GM12891 (cell line): ENCODE measurements around the gene VPS33A.
A peak's percentile ranks its signal among the peaks of the same experiment; 100 is the strongest.
"Not testable (repeated sequence)": the region's sequence is repeated elsewhere in the genome, so short reads cannot be mapped to it uniquely, and the experiment has no call there.

Experiments used
- DNase-seq: peaks from one replicate; pipeline ENCODE4 v3.0.0; 2011; ENCODE audit warnings: low spot score; ENCODE audit not compliant: insufficient read length
- FAIRE-seq: peaks from 2 replicates; lab custom pipeline; 2011; peaks lifted over from hg19 to GRCh38; lab: Jason Lieb, UNC
- PAX5 ChIP-seq: IDR thresholded peaks from 2 replicates; pipeline ENCODE4 v1.6.1; 2011; ENCODE audit warnings: low read length, moderate library complexity, mild to moderate bottlenecking; ENCODE audit not compliant: insufficient read depth, severe bottlenecking
- POLR2A ChIP-seq: IDR thresholded peaks from 2 replicates; pipeline ENCODE4 v1.6.1; 2011; ENCODE audit warnings: low read depth, low read length, control low read depth
- POLR2AphosphoS5 ChIP-seq: IDR thresholded peaks from 2 replicates; pipeline ENCODE4 v1.6.1; 2011; ENCODE audit warnings: low read depth, low read length, control low read depth
- POU2F2 ChIP-seq: IDR thresholded peaks from 2 replicates; pipeline ENCODE4 v1.6.1; 2011; ENCODE audit warnings: low read depth, mild to moderate bottlenecking, control low read depth, low read length, moderate library complexity
- SPI1 ChIP-seq: IDR thresholded peaks from 2 replicates; pipeline ENCODE4 v1.6.1; 2011; ENCODE audit warnings: low read depth, low read length, control low read depth
- TAF1 ChIP-seq: IDR thresholded peaks from 2 replicates; pipeline ENCODE4 v1.6.1; 2011; ENCODE audit warnings: low read depth, low read length, control low read depth

VPS33A gene

DNA sequence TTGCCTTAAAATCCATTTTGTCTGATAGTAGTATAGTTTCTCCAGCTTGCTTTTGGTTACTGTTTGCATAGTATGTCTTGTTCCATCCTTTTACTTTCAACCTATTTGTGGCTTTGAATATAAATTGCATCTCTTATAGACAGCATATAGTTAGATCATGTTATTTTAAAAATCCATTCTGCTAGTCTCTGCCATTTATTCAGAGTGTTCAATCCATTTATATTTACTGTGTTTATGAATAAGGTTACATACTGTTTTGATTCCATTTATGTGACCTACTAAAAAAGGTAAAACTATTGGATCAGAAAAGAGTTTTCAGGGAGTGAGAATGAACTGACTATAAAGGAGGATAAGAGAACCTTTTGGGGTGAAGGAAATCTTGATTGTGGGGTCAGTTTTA is 29.6 kb upstream of the VPS33A start:
- no peak for FAIRE-seq
- TF ChIP-seq SPI1 (no peak), PAX5 (no peak), POU2F2 (no peak), POLR2A (no peak), POLR2AphosphoS5 (no peak), TAF1 (no peak)
- no peak for DNase-seq

DNA sequence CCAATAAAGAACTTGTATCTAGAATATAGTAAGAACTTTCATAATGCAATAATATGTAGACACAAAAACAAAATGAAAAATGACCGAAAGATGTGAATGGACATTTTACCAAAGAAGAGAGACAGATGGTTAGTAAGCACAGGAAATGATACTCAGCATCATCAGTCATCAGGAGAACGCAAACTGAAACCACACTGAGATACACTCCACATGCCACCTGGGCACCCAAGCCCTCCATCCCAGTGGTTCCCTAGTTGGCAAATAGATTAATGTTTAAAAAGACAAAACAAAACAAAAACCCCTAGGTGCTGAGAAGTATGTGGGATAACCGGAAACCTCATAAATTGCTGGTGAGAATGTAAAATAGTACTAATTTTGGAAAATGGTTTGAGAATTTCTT is 26.8 kb upstream of the VPS33A start:
- TF ChIP-seq POU2F2, result no peak
- TF ChIP-seq SPI1, result no peak; the same call in 1 of the 2 replicates
- no peak for TF ChIP-seq POLR2A
- TF ChIP-seq PAX5, result no peak
- no peak for TF ChIP-seq POLR2AphosphoS5
- no peak for TF ChIP-seq TAF1
- DNase-seq (no peak), FAIRE-seq (peak; percentile 40)

DNA sequence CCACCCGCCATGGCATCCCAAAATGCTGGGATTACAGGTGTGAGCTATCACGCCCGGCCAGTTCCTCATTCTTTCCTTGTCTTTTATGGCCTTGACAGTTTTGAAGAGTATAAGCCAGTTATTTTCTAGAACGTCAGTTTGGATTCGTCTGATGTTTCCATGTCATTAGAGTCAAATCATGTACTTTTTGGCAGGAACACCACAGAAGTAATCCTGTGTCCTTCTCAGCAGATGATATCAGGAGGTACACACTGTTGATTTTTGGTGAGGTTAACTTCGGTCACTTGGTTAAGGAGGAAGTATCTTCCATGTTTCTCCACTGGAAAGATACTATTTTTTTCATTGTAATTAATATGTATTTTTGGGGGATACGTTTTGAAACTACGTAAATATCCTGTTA is 25.1 kb upstream of the VPS33A start:
- no peak for FAIRE-seq
- no peak for TF ChIP-seq POLR2A
- no peak for TF ChIP-seq PAX5
- no peak for TF ChIP-seq SPI1
- TF ChIP-seq TAF1, result no peak
- no peak for DNase-seq

GRCh38 chr12:122283680-122284079 is 17.4 kb upstream of the VPS33A start:
- TF ChIP-seq PAX5, result no peak
- no peak for TF ChIP-seq POLR2A
- no peak for TF ChIP-seq POLR2AphosphoS5
- no peak for TF ChIP-seq TAF1
- TF ChIP-seq POU2F2, result no peak
- no peak for TF ChIP-seq SPI1
- FAIRE-seq, result no peak
- no peak for DNase-seq

DNA sequence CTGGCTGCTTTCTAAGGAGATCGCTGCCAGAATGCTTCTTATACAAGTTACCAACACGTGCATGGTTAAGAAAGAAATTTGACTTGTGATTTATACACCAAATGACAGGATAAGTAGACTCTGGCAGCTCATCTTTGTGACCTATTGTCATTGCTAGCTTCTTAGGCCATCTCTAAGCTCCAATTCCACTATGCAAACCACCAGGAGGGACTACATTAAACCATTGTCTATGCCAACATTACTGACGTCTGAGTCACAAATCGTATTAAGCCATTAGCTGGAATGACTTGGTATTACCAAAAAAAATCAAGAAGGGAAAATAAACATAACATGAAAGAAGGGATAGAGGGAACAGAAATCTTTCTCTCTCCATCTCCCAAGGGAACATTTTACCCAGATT is 15.8 kb upstream of the VPS33A start:
- no peak for FAIRE-seq
- TF ChIP-seq POLR2A (no peak), SPI1 (no peak), POLR2AphosphoS5 (no peak)
- no peak for DNase-seq

- TF ChIP-seq TAF1, result no peak
- no peak for TF ChIP-seq POLR2AphosphoS5
- no peak for TF ChIP-seq SPI1
- FAIRE-seq (no peak), DNase-seq (no peak)
These were observed 9.9 kb upstream of the VPS33A start for GRCh38 chr12:122276242-122276641.

DNA sequence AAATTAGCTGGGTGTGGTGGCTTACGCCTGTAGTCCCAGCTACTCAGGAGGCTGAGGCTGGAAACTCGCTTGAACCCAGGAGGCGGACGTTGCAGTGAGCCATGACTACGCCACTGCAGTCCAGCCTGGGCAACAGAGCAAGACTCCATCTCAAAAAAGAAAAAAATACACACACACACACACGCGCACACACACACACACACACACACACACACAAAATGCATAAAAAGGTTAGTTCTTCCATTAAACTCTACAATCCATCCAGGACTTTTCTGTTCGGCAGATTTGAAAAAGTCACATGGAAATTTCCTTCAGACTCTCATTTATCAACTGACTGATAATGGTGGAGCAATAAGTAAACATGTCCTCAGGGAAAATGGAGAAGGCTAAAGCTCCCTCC is 9.2 kb upstream of the VPS33A start:
- no peak for DNase-seq
- no peak for FAIRE-seq
- TF ChIP-seq POU2F2, result no peak
- TF ChIP-seq POLR2AphosphoS5, result no peak
- TF ChIP-seq PAX5, result no peak
- TF ChIP-seq POLR2A, result no peak
- no peak for TF ChIP-seq SPI1
- no peak for TF ChIP-seq TAF1

- no peak for TF ChIP-seq TAF1
- TF ChIP-seq SPI1, result no peak
- TF ChIP-seq POLR2AphosphoS5, result no peak
- no peak for TF ChIP-seq POLR2A
- no peak for TF ChIP-seq PAX5
- TF ChIP-seq POU2F2, result no peak
- DNase-seq (no peak), FAIRE-seq (no peak)
These were observed 436 bp downstream of the VPS33A start for GRCh38 chr12:122265886-122266229.

DNA sequence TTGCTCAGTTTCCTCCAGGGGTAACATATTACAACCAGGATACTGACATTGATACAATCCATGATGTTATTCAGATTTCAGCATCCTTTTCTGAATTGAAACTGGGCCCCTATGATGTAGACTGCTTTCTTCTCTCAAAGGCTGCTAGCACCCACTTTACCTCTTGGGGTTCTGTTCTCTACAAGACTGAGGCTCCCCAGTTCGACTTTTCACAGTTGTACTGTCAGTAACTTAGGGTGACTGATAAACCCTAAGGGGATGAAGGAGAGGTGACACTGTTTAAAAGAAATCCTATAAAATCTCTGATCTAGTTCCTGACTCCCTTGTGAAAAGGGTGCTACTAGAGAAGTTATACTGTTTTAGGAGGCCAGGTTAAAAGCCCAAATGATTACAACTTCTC is 818 bp downstream of the VPS33A start:
- TF ChIP-seq POLR2AphosphoS5 (no peak), POU2F2 (no peak), TAF1 (no peak), POLR2A (no peak), PAX5 (no peak), SPI1 (no peak)
- no peak for DNase-seq
- no peak for FAIRE-seq

DNA sequence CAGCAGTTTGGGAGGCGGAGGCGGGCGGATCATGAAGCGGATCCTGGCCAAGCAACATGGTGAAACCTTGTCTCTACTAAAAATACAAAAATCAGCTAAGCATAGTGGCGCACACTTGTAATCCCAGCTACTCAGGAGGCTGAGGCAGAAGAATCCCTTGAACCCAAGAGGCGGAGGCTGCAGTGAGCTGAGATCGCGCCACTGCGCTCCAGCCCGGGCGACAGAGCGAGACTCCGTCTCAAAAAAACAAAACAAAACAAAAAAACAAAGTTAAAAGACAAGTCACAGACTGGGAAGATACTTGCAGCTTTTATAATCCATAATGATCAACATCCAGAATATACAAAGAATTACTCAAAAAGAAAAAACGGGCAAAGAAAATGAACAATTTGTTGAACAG is 5.6 kb downstream of the VPS33A start:
- not testable (repeated sequence) for FAIRE-seq, DNase-seq

DNA sequence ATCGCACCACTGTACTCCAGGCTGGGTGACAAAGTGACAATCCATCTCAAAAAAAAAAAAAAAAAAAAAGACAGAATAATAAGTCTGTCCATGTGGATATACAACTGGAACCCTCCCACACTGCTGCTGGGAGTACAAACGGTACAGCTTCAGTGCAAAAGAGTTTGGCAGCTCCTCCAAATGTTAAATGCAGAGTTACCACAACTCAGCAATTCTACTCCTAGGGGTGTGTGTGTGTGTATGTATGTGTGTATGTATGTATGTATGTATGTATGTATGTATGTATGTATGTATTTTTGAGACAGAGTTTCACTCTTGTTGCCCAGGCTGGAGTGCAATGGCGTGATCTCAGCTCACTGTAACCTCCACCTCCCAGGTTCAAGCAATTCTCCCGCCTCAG is 7.4 kb downstream of the VPS33A start:
- FAIRE-seq, DNase-seq: not testable (repeated sequence)

GRCh38 chr12:122258462-122258861 is 7.8 kb downstream of the VPS33A start:
- not testable (repeated sequence) for FAIRE-seq, DNase-seq
